ENCODE measurements around the gene GHR. TPM values are rescaled to one million over a fixed set of nuclear protein-coding genes. Genes with fewer than 3 reads are reported as not detected.

GHR gene
- polyA plus RNA-seq, 3 donors: not detected

DNA sequence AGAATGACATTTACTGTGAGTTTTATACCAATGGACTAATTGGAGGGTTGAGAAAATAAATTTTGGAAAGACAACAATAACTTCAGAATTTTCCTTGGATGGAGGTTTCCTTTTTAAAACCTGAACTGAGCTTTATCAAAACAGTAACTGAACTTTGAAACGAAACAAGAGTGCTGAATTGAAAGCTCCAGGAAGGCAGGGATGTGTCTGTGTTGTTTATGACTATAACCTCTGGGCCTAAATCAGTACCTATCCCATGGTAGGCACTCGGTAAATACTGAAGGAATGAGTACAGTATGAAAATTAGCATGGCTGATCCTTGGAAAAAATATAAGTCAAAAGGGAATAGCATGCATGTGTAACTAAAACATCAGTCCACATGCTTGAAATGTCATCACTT lies 93.9 kb downstream of the GHR start:
- H3K79me2 ChIP-seq (ENCODE audit: insufficient read depth, low read length): no peaks in the 10 kb centered on the region
- Mint-ChIP-seq H3K27me3 (ENCODE audit: low read depth in 3 of 3) (peaks cover 0 to 1% (median 0%) of the 10 kb centered on the region in 3 donors), H3K27ac (no peak overlapping the region), H3K36me3 (no peaks in the 10 kb centered on the region), H3K4me3 (no peak overlapping the region), H3K9me3 (peaks cover 0 to 2% (median 0%) of the 10 kb centered on the region in 7 donors), H3K4me1 (no peaks in the 10 kb centered on the region)
- H2AFZ ChIP-seq (ENCODE audit: insufficient read depth, low read depth, low read length, poor library complexity, severe bottlenecking): no peak overlapping the region
- H3K9me3 ChIP-seq (replicated peaks in 1 of 2; ENCODE audit: control insufficient read depth in 1 of 2, insufficient read depth in 1 of 2, low read length in 2 of 2): no peaks in the 10 kb centered on the region
- H3K36me3 ChIP-seq (replicated peaks in 1 of 2; ENCODE audit: control insufficient read depth in 1 of 2, insufficient read depth in 2 of 2, low read length in 2 of 2): no peaks in the 10 kb centered on the region
- H3K4me3 ChIP-seq (replicated peaks in 1 of 3; ENCODE audit: low read depth in 2 of 3, low read length in 3 of 3): no peak overlapping the region
- H3K27me3 ChIP-seq (ENCODE audit: control insufficient read depth in 2 of 2, insufficient read depth in 2 of 2, low read length in 2 of 2): no peaks in the 10 kb centered on the region
- no peak overlapping the region for H3K4me2 ChIP-seq (replicated peaks; ENCODE audit: extremely low read depth, low read length, poor library complexity, severe bottlenecking)
- no peak overlapping the region for H3K9ac ChIP-seq (ENCODE audit: insufficient read depth, low read length, poor library complexity, severe bottlenecking)
- 100% methylated on average over 1 of the region's 2 CpGs for WGBS (ENCODE audit: insufficient coverage)
- no peaks in the 10 kb centered on the region for H4K20me1 ChIP-seq (ENCODE audit: insufficient read depth, low read length)
- no peak for DNase-seq
- H3K27ac ChIP-seq (ENCODE audit: low read depth in 1 of 2, low read length in 2 of 2): no peak overlapping the region
- no peak for TF ChIP-seq CTCF (IDR thresholded peaks at IDR 0.05)
- H3K4me1 ChIP-seq (ENCODE audit: control insufficient read depth in 1 of 2, insufficient read depth in 2 of 2, low read length in 2 of 2): no peaks in the 10 kb centered on the region
- intact Hi-C loops (cut with micrococcal nuclease): no loop called here

DNA sequence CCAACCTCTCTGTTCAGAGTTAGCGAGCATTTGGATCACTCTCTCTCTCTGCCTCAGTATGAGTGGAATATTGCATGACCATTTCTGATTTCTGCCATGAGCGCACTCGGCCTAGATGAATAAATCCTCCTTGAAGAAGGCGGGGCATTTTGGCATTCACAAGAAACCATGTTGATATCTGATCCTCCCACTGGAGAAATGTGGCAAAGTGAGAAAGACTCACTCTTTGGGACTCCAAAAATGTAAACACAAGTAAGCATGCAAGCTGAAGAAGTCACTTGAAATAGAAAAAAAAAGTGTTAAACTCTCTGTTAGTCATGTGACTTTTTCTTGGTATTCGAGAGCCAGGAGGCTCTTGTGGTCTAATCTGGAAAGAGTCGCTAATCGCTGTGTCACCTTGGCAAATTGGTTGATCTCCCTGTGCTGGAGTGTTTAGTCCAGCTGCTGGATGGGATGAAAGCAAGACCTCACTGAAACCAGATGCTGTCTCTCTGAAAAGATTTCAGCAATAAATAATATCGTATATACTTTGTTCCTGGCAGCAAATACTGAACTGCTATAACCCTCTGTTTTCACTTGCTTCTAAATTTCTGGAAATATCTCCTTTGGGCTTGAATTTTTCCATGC lies 95.5 kb downstream of the GHR start:
- H3K27ac Mint-ChIP-seq: no peak overlapping the region

More for the DNA sequence above, 95.5 kb downstream of the GHR start:
- Histone ChIP-seq H3K27ac (ENCODE audit: low read depth in 1 of 2, low read length in 2 of 2) (no peak overlapping the region), H3K9ac (ENCODE audit: insufficient read depth, low read length, poor library complexity, severe bottlenecking) (no peak overlapping the region), H3K79me2 (ENCODE audit: insufficient read depth, low read length) (no peaks in the 10 kb centered on the region), H4K20me1 (ENCODE audit: insufficient read depth, low read length) (no peaks in the 10 kb centered on the region), H3K9me3 (replicated peaks in 1 of 2; ENCODE audit: control insufficient read depth in 1 of 2, insufficient read depth in 1 of 2, low read length in 2 of 2) (no peaks in the 10 kb centered on the region), H3K27me3 (ENCODE audit: control insufficient read depth in 2 of 2, insufficient read depth in 2 of 2, low read length in 2 of 2) (no peaks in the 10 kb centered on the region), H3K4me1 (ENCODE audit: control insufficient read depth in 1 of 2, insufficient read depth in 2 of 2, low read length in 2 of 2) (no peaks in the 10 kb centered on the region), H3K4me3 (replicated peaks in 1 of 3; ENCODE audit: low read depth in 2 of 3, low read length in 3 of 3) (no peak overlapping the region), H3K36me3 (replicated peaks in 1 of 2; ENCODE audit: control insufficient read depth in 1 of 2, insufficient read depth in 2 of 2, low read length in 2 of 2) (no peaks in the 10 kb centered on the region), H3K4me2 (replicated peaks; ENCODE audit: extremely low read depth, low read length, poor library complexity, severe bottlenecking) (no peak overlapping the region), H2AFZ (ENCODE audit: insufficient read depth, low read depth, low read length, poor library complexity, severe bottlenecking) (no peak overlapping the region)
- Mint-ChIP-seq H3K9me3 (peaks cover 0 to 3% (median 0%) of the 10 kb centered on the region in 7 donors), H3K27me3 (ENCODE audit: low read depth in 3 of 3) (peaks cover 0 to 1% (median 0%) of the 10 kb centered on the region in 3 donors), H3K4me3 (no peak overlapping the region), H3K36me3 (no peaks in the 10 kb centered on the region), H3K4me1 (peaks cover 4% of the 10 kb centered on the region)
- no peak for DNase-seq
- WGBS (ENCODE audit: insufficient coverage): 39% methylated on average over 4 of the region's 8 CpGs
- no peak for TF ChIP-seq CTCF (IDR thresholded peaks at IDR 0.05)
- intact Hi-C loops (cut with micrococcal nuclease): no loop called here
